NOMO-1 (cell line): ENCODE data around the gene HBM.
A peak's percentile ranks its signal among the peaks of the same experiment; 100 is the strongest.
"Not testable (repeated sequence)": the region's sequence is repeated elsewhere in the genome, so short reads cannot be mapped to it uniquely, and the experiment has no call there.

Experiments
- DNase-seq, 2 experiments: peaks; one replicate each; lab custom pipeline; 2025; ENCODE audit not compliant: unreplicated experiment in 2 of 2; lab: John Stamatoyannopoulos, UW

The HBM gene

DNA sequence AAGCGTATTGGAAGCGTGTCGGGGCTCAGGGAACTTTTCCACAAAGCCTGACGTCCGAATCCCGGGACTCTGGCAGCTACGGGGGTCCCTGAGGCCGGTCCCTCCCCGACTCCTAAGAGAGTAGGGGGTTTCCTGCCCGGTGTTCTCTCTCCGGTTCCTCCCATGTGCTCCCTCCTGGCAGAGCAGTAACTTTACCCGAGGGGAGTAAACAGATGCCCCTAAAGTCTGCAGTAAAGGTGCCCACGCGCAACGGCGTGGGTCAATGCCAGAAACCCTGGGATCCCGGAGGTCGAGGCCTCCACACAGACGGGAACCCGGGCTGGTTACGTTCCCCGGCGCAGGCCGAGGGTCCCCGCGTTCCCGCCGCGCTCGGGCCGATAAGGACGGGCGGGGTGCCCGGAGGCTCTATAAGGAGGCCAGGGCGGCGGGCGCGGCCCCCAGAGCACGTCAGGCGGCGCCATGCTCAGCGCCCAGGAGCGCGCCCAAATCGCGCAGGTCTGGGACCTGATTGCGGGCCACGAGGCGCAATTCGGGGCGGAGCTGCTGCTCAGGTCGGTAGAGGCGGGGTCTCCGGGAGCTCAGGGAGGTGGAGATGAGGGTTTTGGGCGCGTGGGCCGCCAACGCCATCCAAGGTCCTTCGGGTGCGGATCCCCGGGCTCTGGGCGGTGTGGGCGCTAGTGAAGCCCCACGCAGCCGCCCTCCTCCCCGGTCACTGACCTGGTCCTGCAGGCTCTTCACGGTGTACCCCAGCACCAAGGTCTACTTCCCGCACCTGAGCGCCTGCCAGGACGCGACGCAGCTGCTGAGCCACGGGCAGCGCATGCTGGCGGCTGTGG lies at the start of gene HBM:
HBM (plus strand) TSS at position 440 of the 836 bp plus-strand sequence; CDS start at position 460, 20 bp downstream.
- no peak for DNase-seq

GRCh38 chr16:116015-116414 lies 49.8 kb upstream of the HBM start:
- no peak for DNase-seq

DNA sequence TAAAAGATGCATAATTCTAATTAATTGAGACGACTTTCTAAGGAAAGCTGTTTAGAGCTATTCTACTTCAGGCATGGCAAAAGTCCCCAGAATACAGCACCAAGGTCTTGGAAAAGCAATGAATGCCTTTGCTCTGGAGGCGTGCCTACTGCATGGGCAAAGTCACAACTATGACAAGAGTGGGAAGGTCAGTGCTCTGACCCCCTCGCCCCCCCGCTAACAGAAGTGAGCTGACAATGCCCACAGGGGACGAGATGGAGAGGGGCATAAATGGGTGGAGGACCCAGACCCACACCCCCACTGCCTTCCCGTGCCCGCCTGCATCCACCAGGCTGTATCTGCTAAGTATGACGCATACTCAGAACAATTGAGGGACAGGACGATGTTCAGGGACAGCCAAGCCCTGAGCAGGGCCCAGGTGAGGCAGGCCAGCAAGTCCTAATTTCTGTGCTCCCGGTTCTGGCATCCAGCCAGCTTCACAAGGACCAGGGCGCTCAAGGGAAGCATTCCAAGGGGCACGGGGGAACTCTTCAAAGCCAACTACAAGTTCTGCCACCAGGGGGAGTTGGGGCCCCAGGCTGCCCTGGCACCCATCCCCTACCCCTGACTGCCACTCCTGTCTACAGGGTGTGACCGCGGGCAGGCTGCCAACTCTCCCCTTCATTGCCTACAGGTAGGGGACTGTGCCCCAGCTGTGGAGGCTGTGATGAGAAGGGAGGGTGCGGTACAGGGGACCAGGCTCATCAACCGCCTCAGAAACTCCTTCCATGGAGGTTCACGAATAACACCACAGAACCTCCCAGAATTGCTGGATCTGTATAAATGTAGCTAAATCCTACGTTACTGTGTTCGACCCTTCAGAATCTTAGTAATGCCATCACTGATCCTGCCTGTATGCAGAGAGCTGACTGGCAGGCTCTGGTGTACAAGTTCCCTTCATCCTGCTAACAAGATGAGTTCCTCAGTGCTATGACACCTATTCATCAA lies 48.1 kb upstream of the HBM start:
- peak; percentile 22 to 32 for DNase-seq

DNA sequence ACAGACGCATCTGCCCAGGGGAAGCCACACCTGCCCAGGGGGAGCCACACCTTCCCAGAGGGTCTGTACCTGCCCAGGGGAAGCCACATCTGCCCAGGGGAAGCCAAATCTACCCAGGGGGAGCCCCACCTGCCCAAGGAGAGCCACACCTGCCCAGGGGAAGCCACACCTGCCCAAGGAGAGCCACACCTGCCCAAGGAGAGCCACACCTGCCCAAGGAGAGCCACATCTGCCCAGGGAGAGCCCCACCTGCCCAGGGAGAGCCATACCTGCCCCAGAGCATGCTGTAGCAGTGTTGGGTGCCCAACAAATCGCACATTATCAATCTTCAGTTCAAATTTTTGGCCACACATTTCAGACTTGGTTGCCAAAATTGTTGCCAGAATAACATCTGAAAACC lies 46.9 kb upstream of the HBM start:
- no peak for DNase-seq

- no peak for DNase-seq
These were observed 46.5 kb upstream of the HBM start for GRCh38 chr16:119295-119694.

DNA sequence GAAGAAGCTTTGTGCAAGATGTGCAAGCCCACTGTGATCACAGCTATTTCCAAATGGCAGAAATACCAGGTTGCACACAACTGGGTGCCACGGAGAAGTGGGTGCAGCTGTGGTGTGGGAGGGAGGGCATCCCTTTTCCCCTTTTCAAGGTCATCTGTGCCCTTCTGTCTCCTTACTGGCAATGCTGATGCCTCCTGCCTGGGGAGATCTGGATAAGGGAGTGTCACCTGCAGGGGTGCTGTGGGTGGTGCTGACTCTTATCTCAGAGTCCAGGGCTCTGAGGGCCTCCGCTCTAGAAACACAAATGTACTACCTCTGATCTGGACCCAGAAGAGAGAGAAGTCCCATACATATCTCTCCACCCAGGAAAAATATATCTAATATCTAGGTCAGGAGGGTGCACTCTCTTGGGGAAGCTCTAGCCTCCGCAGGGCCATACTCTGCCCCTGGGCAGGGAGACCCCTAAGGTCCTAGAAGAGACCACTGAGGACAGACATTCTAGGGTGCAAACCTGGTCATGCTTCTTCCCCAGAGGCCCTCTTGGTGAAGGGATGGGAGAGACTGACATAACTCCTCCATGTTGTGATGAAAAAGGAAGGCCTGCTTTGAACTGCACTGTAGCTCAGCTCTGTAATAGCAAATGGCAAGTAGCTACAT lies 45.8 kb upstream of the HBM start:
- DNase-seq = no peak

DNA sequence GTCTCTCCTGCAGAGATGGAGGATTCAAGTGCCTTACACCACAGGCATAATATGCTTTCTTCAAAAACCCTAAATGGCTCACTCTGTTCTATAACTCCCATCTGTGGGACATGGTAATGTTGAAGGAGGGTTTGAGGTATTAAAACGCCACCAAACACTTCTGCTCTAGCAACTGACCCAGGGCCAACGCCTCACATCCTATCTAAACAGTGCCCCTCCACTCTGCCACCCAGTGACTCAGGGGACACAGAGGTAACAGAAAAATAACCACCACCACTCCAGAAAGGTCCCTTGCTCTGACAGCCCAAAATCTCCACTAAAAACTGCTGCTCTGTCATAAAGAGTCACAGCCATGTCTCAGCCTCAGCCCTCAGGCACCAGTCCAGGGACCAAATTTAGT lies 45.0 kb upstream of the HBM start:
- DNase-seq = no peak

GRCh38 chr16:122361-122760 lies 43.4 kb upstream of the HBM start:
- DNase-seq = no peak

DNA sequence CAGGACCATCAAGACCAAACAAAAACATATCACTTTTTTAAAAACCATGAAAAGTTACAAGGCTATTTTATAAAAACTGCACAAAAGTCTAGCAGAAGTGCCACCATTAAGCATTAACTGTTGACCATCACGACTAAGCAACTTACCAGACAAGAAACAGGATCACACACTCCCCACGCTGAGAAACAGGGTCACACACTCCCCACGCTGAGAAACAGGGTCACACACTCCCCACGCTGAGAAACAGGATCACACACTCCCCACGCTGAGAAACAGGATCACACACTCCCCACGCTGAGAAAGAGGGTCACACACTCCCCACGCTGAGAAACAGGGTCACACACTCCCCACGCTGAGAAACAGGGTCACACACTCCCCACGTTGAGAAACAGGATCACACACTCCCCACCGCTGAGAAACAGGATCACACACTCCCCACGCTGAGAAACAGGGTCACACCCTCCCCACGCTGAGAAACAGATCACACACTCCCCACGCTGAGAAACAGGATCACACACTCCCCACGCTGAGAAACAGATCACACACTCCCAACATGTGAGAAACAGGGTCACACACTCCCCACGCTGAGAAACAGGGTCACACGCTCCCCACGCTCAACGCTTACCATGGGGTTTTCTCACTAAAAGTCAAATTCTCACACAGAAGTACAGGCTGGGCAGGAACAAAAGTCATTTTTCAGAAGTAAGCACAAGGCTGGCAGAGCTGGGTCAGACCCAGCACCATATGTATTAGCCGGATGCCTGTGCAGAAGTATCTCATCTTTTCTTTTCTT lies 42.0 kb upstream of the HBM start:
- DNase-seq = not testable (repeated sequence)

- no peak for DNase-seq
These were observed 40.8 kb upstream of the HBM start for GRCh38 chr16:125011-125410.

- DNase-seq = no peak
These were observed 36.7 kb upstream of the HBM start for GRCh38 chr16:129075-129474.

- no peak for DNase-seq
These were observed 35.1 kb upstream of the HBM start for GRCh38 chr16:130533-131173.

- DNase-seq = no peak
These were observed 33.7 kb upstream of the HBM start for GRCh38 chr16:132120-132519.

DNA sequence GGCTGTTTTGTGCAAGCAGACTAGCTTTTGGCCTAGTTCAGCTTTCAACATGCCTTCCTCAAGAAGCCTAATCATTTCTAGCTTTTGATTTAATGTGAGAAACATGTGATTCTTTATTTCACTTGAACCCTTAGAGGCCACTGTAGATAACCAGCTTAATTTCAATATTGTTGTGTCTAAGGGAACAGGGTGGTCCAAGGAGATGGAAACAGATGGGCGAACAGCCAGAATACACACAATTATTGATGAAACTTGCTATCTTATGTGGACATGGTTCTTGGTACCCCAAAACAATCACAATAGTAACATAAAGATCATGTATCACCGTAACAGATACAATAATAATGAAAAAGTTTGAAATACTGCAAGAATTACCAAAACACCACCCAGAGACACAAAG lies 32.1 kb upstream of the HBM start:
- DNase-seq = no peak

- no peak for DNase-seq
These were observed 27.7 kb upstream of the HBM start for GRCh38 chr16:138049-138417.

DNA sequence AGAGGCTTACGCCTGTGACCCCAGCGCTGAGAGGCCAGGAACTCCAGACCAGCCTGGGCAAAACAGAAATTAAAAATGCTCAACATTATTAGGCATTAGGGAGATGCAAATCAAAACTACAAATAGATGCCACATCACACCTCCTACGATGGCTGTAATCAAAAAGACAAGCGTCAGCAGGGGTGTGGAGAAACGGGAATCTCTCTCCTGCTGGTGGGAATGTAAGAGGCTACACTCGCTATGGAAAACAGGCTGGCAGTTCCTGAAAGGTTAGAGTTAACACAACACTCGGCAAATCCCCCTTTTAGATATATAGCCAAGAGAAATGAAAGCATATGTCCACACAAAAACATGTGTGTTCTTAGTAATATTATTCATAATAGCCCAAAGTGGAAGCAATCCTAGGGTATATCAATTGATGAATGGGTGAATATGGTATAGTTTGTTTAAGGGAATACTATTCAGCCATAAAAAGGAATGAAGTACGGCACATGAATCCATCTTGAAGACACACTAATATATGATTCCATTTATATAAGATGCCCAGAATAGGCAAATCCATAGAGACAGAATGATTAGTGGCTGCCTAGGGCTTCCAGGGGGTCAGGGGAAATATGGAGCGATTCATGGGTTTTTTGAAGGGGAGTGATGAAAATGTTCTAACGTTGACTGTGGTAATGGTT lies 25.5 kb upstream of the HBM start:
- no peak for DNase-seq

- no peak for DNase-seq
These were observed 23.3 kb upstream of the HBM start for GRCh38 chr16:142405-142967.

- no peak for DNase-seq
These were observed 22.7 kb upstream of the HBM start for GRCh38 chr16:143047-143446.

DNA sequence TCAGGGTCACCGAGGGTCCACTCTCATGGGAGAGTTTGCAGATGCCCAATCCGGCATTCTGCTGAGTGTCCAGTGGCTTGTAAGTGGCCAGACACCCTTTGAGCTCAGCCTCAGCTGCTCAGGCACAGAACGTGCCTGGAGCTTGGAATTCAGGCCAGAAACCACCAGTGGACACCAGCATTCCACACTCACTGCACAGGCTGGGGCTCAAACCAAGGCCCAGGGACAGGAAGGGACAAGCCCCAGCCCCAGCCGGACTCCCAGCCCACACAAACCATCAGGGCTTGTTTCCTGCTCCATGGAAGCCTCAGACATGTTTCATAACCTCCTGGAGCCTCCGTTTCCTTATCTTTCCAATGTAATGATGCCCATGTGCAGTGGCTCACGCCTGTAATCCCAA lies 22.3 kb upstream of the HBM start:
- no peak for DNase-seq
